DND-41 (cell line): ENCODE results near the gene POU6F2.

Experiments used
- ATAC-seq: fragments of 200-7000 bp; cut with Tn5 transposase; 3 replicates; pipeline ENCODE4 v1.9.1; 2021; ENCODE audit warnings: low read depth; ENCODE audit not compliant: insufficient read depth
- DNase-seq: peaks from one replicate; pipeline ENCODE4 v3.0.0-alpha.2; 2020
- H2AFZ ChIP-seq: 2 replicates; pipeline ENCODE4 v1.6.0; 2012; ENCODE audit warnings: low read depth, low read length
- H3K27ac ChIP-seq: 2 replicates; pipeline ENCODE4 v1.5.1; 2012; ENCODE audit warnings: low read length, inconsistent platforms
- H3K27me3 ChIP-seq: fragments of 200-600 bp; sonication (generic); 2 replicates; pipeline ENCODE4 v1.6.0; 2012; ENCODE audit warnings: low read length, mild to moderate bottlenecking, inconsistent platforms; ENCODE audit not compliant: insufficient read depth, poor library complexity
- H3K36me3 ChIP-seq: 2 replicates; pipeline ENCODE4 v1.5.1; 2012; ENCODE audit warnings: low read length, inconsistent platforms; ENCODE audit not compliant: insufficient read depth
- H3K4me1 ChIP-seq: 2 replicates; pipeline ENCODE4 v1.5.1; 2012; ENCODE audit warnings: mild to moderate bottlenecking, low read length; ENCODE audit not compliant: insufficient read depth
- H3K4me2 ChIP-seq: 2 replicates; pipeline ENCODE4 v1.6.0; 2012; ENCODE audit warnings: mild to moderate bottlenecking, moderate library complexity, low read length, inconsistent platforms; ENCODE audit not compliant: insufficient read depth
- H3K4me3 ChIP-seq, 2 experiments: fragments of 200-600 bp in 1 of 2; shearing (Covaris generic) in 1 of 2; 2 replicates each; pipeline ENCODE4 v1.5.1; 2012 to 2016; ENCODE audit warnings: inconsistent platforms in 2 of 2, low read length in 2 of 2, mild to moderate bottlenecking in 2 of 2, low read depth in 1 of 2, moderate library complexity in 1 of 2
- H3K79me2 ChIP-seq: 2 replicates; pipeline ENCODE4 v1.6.0; 2012; ENCODE audit warnings: low read length, inconsistent platforms; ENCODE audit not compliant: insufficient read depth
- H3K9ac ChIP-seq: 2 replicates; pipeline ENCODE4 v1.6.0; 2012; ENCODE audit warnings: low read depth, mild to moderate bottlenecking, inconsistent platforms, low read length, moderate library complexity
- H3K9me3 ChIP-seq: 2 replicates; pipeline ENCODE4 v1.5.1; 2012; ENCODE audit warnings: low read length, moderate library complexity, mild to moderate bottlenecking, inconsistent platforms; ENCODE audit not compliant: insufficient read depth, severe bottlenecking
- H4K20me1 ChIP-seq: 2 replicates; pipeline ENCODE4 v1.6.0; 2012; ENCODE audit warnings: low read length; ENCODE audit not compliant: insufficient read depth
- CTCF ChIP-seq: IDR thresholded peaks from 2 replicates; pipeline ENCODE4 v1.5.1; 2012; ENCODE audit warnings: borderline replicate concordance, low read length, moderate library complexity, mild to moderate bottlenecking; ENCODE audit not compliant: poor library complexity, severe bottlenecking; ENCODE audit errors: extremely low read depth
- EZH2 ChIP-seq: IDR thresholded peaks from 3 replicates; pipeline ENCODE4 v1.6.1; 2012; ENCODE audit warnings: borderline replicate concordance, low read depth, mild to moderate bottlenecking, moderate library complexity, low read length, inconsistent platforms; ENCODE audit not compliant: severe bottlenecking

POU6F2 gene

GRCh38 chr7:39022796-39023195 is 45.1 kb downstream of the POU6F2 start:
- Histone ChIP-seq H3K79me2 (no peaks in the 10 kb centered on the region), H2AFZ (no peak overlapping the region), H3K4me3 (no peak overlapping the region), H3K27ac (no peak overlapping the region), H3K4me2 (no peak overlapping the region), H3K9me3 (peaks cover 9% of the 10 kb centered on the region), H3K4me1 (no peaks in the 10 kb centered on the region), H3K9ac (no peak overlapping the region), H4K20me1 (no peaks in the 10 kb centered on the region), H3K36me3 (no peaks in the 10 kb centered on the region), H3K27me3 (no peaks in the 10 kb centered on the region)
- TF ChIP-seq EZH2 = no peak
- TF ChIP-seq CTCF = no peak
- DNase-seq (no peak), ATAC-seq (no peak)

- Histone ChIP-seq H3K9ac (no peak overlapping the region), H3K4me1 (no peaks in the 10 kb centered on the region), H3K79me2 (no peaks in the 10 kb centered on the region), H3K4me2 (no peak overlapping the region), H3K4me3 (no peak overlapping the region), H3K9me3 (peaks cover 9% of the 10 kb centered on the region), H3K36me3 (no peaks in the 10 kb centered on the region), H4K20me1 (no peaks in the 10 kb centered on the region), H3K27ac (no peak overlapping the region), H2AFZ (no peak overlapping the region), H3K27me3 (peaks cover 5% of the 10 kb centered on the region)
- TF ChIP-seq CTCF = no peak
- TF ChIP-seq EZH2 = no peak
- no peak for DNase-seq
- no peak for ATAC-seq
Measured at GRCh38 chr7:39027491-39027890, 49.8 kb downstream of the POU6F2 start.

- ATAC-seq (no peak), DNase-seq (no peak)
- Histone ChIP-seq H3K4me1 (no peaks in the 10 kb centered on the region), H3K27me3 (peaks cover 11% of the 10 kb centered on the region), H3K9me3 (no peaks in the 10 kb centered on the region), H3K36me3 (no peaks in the 10 kb centered on the region), H3K27ac (no peak overlapping the region), H4K20me1 (no peaks in the 10 kb centered on the region), H2AFZ (no peak overlapping the region), H3K9ac (no peak overlapping the region), H3K79me2 (no peaks in the 10 kb centered on the region), H3K4me2 (no peak overlapping the region), H3K4me3 (no peak overlapping the region)
- TF ChIP-seq EZH2 (no peak), CTCF (no peak)
Measured at GRCh38 chr7:39033885-39034624, 56.3 kb downstream of the POU6F2 start.
